Measurements from ENCODE around the gene CCDC88A.
"Not testable (repeated sequence)": the region's sequence is repeated elsewhere in the genome, so short reads cannot be mapped to it uniquely, and the experiment has no call there.

DNA sequence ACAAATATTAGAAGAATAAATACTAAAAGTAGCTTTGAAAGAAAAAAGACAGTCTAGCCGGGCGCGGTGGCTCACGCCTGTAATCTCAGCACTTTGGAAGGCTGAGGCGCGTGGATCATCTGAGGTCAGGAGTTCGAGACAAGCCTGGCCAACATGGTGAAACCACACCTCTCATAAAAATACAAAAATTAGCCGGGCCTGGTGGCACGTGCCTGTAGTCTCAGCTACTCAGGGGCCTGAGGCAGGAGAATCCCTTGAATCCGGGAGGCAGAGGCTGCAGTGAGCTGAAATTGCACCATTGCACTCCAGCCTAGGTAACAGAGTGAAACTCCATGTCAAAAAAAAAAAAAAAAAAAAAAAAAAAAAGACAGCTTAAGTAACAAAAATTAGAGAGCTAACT lies 34.1 kb downstream of the CCDC88A start:
- TF ChIP-seq EZH2 (IDR thresholded peaks at IDR 0.05; ENCODE audit: borderline replicate concordance, low read depth, low read length, poor library complexity, severe bottlenecking), result not testable (repeated sequence)
- TF ChIP-seq, protein P1, sequence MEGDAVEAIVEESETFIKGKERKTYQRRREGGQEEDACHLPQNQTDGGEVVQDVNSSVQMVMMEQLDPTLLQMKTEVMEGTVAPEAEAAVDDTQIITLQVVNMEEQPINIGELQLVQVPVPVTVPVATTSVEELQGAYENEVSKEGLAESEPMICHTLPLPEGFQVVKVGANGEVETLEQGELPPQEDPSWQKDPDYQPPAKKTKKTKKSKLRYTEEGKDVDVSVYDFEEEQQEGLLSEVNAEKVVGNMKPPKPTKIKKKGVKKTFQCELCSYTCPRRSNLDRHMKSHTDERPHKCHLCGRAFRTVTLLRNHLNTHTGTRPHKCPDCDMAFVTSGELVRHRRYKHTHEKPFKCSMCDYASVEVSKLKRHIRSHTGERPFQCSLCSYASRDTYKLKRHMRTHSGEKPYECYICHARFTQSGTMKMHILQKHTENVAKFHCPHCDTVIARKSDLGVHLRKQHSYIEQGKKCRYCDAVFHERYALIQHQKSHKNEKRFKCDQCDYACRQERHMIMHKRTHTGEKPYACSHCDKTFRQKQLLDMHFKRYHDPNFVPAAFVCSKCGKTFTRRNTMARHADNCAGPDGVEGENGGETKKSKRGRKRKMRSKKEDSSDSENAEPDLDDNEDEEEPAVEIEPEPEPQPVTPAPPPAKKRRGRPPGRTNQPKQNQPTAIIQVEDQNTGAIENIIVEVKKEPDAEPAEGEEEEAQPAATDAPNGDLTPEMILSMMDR (conservative IDR thresholded peaks at IDR 0.05; ENCODE audit: low read depth, low read length), result not testable (repeated sequence)

Data from A673 (cell line).